Activated B cell treated with CpG ODN at 0.5 μM for 24 hours (primary cell): ENCODE data around the gene PLK3. TPM values are rescaled to one million over a fixed set of nuclear protein-coding genes. Genes with fewer than 3 reads are reported as not detected.

Source experiments
- ATAC-seq: fragments of 200-7000 bp; cut with Tn5 transposase; one replicate; pipeline ENCODE4 v1.10.0; 2021; ENCODE audit warnings: low read depth, mild to moderate bottlenecking, moderate library complexity
- CTCF ChIA-PET: fragments of 350-600 bp; sonication (Branson Sonifier 250); formaldehyde crosslinking; loops from one replicate; lab custom pipeline; 2021; ENCODE audit warnings: antibody characterized with exemption; lab: Charles Lee
- POLR2A ChIA-PET: fragments of 350-600 bp; sonication (Branson Sonifier 250); formaldehyde crosslinking; loops from one replicate; lab custom pipeline; 2021; ENCODE audit warnings: antibody characterized with exemption; lab: Charles Lee
- DNase-seq: peaks from one replicate; pipeline ENCODE4 v3.0.0; 2022
- H3K27ac Mint-ChIP-seq: one replicate; pipeline ENCODE4 v1.8.0; 2020; ENCODE audit warnings: mixed read lengths
- H3K27me3 Mint-ChIP-seq: one replicate; pipeline ENCODE4 v1.8.0; 2021; ENCODE audit warnings: mixed read lengths
- H3K36me3 Mint-ChIP-seq: one replicate; pipeline ENCODE4 v1.8.0; 2021; ENCODE audit warnings: low read depth, mixed read lengths
- H3K4me1 Mint-ChIP-seq: one replicate; pipeline ENCODE4 v1.8.0; 2021; ENCODE audit warnings: mixed read lengths
- H3K4me3 Mint-ChIP-seq: one replicate; pipeline ENCODE4 v1.8.0; 2020; ENCODE audit warnings: mild to moderate bottlenecking, mixed read lengths
- H3K9me3 Mint-ChIP-seq: one replicate; pipeline ENCODE4 v1.8.0; 2020; ENCODE audit warnings: mixed read lengths
- intact Hi-C: fragments of 100-400 bp; cut with micrococcal nuclease; formaldehyde crosslinking; loops from one replicate; pipeline ENCODE4 v1.15.1; 2024
- total RNA-seq: library from RNA; stranded (reverse); gene quantifications from 2 replicates; pipeline ENCODE4 v1.2.3, GENCODE V29; 2022
- TF ChIP-seq, protein P1 (sequence below): fragments of 200-600 bp; IDR thresholded peaks from one replicate; pipeline ENCODE4 v1.8.0; 2022; ENCODE audit warnings: antibody characterized with exemption, mild to moderate bottlenecking

Gene PLK3
- total RNA-seq, 1 donor from 2014 or later: 82.0 TPM

- peaks cover 42% of the 10 kb centered on the region for H3K4me1 Mint-ChIP-seq
- no peaks in the 10 kb centered on the region for H3K9me3 Mint-ChIP-seq
- CTCF ChIA-PET: no interaction called here
- no peaks in the 10 kb centered on the region for H3K27me3 Mint-ChIP-seq
- ATAC-seq (no peak), DNase-seq (no peak)
- H3K4me3 Mint-ChIP-seq: peak overlapping the region; percentile 91
- POLR2A ChIA-PET: interaction anchor here (0.9 to 8.7 kb wide), 5 partner anchors 9 to 81 kb away, joined by 3 to 339 read pairs (median 60); partner anchors contain the start of gene BTBD19
- intact Hi-C loops: loop anchor here (5.0 to 10.0 kb wide), 2 partner anchors 782 to 1455 kb away; partner anchors contain the start of gene NASP
- TF ChIP-seq, protein P1, sequence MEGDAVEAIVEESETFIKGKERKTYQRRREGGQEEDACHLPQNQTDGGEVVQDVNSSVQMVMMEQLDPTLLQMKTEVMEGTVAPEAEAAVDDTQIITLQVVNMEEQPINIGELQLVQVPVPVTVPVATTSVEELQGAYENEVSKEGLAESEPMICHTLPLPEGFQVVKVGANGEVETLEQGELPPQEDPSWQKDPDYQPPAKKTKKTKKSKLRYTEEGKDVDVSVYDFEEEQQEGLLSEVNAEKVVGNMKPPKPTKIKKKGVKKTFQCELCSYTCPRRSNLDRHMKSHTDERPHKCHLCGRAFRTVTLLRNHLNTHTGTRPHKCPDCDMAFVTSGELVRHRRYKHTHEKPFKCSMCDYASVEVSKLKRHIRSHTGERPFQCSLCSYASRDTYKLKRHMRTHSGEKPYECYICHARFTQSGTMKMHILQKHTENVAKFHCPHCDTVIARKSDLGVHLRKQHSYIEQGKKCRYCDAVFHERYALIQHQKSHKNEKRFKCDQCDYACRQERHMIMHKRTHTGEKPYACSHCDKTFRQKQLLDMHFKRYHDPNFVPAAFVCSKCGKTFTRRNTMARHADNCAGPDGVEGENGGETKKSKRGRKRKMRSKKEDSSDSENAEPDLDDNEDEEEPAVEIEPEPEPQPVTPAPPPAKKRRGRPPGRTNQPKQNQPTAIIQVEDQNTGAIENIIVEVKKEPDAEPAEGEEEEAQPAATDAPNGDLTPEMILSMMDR: no peak
- H3K27ac Mint-ChIP-seq: peak overlapping the region; percentile 68
- peaks cover 53% of the 10 kb centered on the region for H3K36me3 Mint-ChIP-seq
These were observed 2.3 kb downstream of the PLK3 start for GRCh38 chr1:44802306-44803061.

DNA sequence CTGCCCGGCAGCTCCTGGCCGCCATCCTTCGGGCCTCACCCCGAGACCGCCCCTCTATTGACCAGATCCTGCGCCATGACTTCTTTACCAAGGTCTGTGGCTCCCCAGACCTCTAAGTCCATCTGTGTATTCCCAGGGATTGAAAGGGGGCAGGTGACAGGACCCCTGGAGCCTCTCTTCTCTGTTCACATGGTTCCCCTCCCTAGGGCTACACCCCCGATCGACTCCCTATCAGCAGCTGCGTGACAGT lies 2.8 kb downstream of the PLK3 start:
- Mint-ChIP-seq H3K27me3 (no peaks in the 10 kb centered on the region), H3K4me3 (peak overlapping the region; percentile 91), H3K36me3 (peaks cover 54% of the 10 kb centered on the region), H3K27ac (peak overlapping the region; percentile 50), H3K9me3 (no peaks in the 10 kb centered on the region), H3K4me1 (peaks cover 47% of the 10 kb centered on the region)
- DNase-seq (no peak), ATAC-seq (no peak)
- ChIA-PET POLR2A (interaction anchor here (1.0 to 8.7 kb wide), 4 partner anchors 9 to 73 kb away, joined by 3 to 339 read pairs (median 145); partner anchors contain the start of genes BTBD19 and RNU5D-1), CTCF (no interaction called here)
- TF ChIP-seq, protein P1: no peak
- intact Hi-C loops: loop anchor here (5.0 to 10.0 kb wide), 2 partner anchors 782 to 1456 kb away; partner anchors contain the start of gene NASP

DNA sequence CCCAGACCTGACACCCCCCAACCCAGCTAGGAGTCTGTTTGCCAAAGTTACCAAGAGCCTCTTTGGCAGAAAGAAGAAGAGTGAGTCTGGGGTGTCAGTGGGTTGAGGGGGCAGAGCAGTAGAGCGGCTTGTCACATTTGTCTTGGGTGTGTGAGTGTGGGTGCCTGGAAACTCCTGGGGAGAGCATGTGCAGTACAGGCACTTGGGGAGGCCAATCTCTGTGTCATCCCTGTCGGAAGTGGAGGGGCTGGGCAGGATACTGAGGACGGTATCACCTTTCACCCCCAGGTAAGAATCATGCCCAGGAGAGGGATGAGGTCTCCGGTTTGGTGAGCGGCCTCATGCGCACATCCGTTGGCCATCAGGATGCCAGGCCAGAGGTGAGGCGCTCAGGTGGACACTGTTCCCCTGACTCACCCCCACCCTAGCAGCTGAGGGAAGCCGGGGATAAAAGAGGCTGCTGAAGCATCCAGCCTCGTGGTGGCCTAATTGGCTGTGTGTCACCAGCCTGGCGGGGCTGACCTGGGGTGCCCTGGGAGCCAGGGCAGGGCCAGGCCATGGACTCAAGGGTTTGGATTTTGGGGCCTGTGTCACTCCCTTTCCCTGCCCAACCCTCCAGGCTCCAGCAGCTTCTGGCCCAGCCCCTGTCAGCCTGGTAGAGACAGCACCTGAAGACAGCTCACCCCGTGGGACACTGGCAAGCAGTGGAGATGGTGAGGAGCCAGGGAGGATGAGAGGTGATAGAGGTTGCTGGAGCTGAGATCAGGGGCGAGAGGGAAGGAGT lies 3.3 kb downstream of the PLK3 start:
- TF ChIP-seq, protein P1: no peak
- Mint-ChIP-seq H3K27me3 (no peaks in the 10 kb centered on the region), H3K27ac (peak overlapping the region; percentile 50), H3K9me3 (no peaks in the 10 kb centered on the region), H3K36me3 (peaks cover 54% of the 10 kb centered on the region), H3K4me3 (no peak overlapping the region), H3K4me1 (peaks cover 53% of the 10 kb centered on the region)
- CTCF ChIA-PET: no interaction called here
- POLR2A ChIA-PET: interaction anchor here (1.0 to 8.7 kb wide), 4 partner anchors 8 to 74 kb away, joined by 3 to 339 read pairs (median 145); partner anchors contain the start of genes BTBD19 and RNU5D-1
- intact Hi-C loops: loop anchor here (5.0 to 10.0 kb wide), 2 partner anchors 781 to 1456 kb away; partner anchors contain the start of gene NASP
- ATAC-seq (no peak), DNase-seq (no peak)

- ChIA-PET CTCF (no interaction called here), POLR2A (interaction anchor here (0.6 to 8.7 kb wide), 4 partner anchors 6 to 84 kb away, joined by 3 to 364 read pairs (median 144); partner anchors contain the start of gene BTBD19)
- Mint-ChIP-seq H3K36me3 (peaks cover 57% of the 10 kb centered on the region), H3K4me3 (no peak overlapping the region), H3K9me3 (no peaks in the 10 kb centered on the region), H3K27me3 (no peaks in the 10 kb centered on the region), H3K27ac (peak overlapping the region; percentile 31), H3K4me1 (peaks cover 64% of the 10 kb centered on the region)
- ATAC-seq: no peak
- no peak for DNase-seq
- intact Hi-C loops: loop anchor here (10.0 kb wide), 1 partner anchor 779 kb away; the partner anchor contains the start of gene NASP
- TF ChIP-seq, protein P1: no peak
These were observed 5.3 kb downstream of the PLK3 start for GRCh38 chr1:44805311-44806024.
